Ishikawa (cell line): Measurements from ENCODE around the gene TBL1X.

Experiments
- CEBPB ChIP-seq: IDR thresholded peaks from 2 replicates; pipeline ENCODE4 v1.6.1; 2012
- CREB1 ChIP-seq: IDR thresholded peaks from 2 replicates; pipeline ENCODE4 v1.6.1; 2012; ENCODE audit warnings: low read depth
- EGR1 ChIP-seq: IDR thresholded peaks from 2 replicates; pipeline ENCODE4 v1.6.1; 2012
- EP300 ChIP-seq: IDR thresholded peaks from 2 replicates; pipeline ENCODE4 v1.6.1; 2012; ENCODE audit warnings: borderline replicate concordance
- FOXM1 ChIP-seq: IDR thresholded peaks from 2 replicates; pipeline ENCODE4 v1.6.1; 2012; ENCODE audit warnings: low read depth, borderline replicate concordance
- NFIC ChIP-seq: IDR thresholded peaks from 2 replicates; pipeline ENCODE4 v1.6.1; 2012
- RAD21 ChIP-seq: IDR thresholded peaks from 2 replicates; pipeline ENCODE4 v1.6.1; 2012; ENCODE audit warnings: low read depth
- TAF1 ChIP-seq: IDR thresholded peaks from 2 replicates; pipeline ENCODE4 v1.6.1; 2012; ENCODE audit warnings: low read depth, mild to moderate bottlenecking
- TCF12 ChIP-seq: IDR thresholded peaks from 2 replicates; pipeline ENCODE4 v1.6.1; 2012; ENCODE audit warnings: low read depth
- TEAD4 ChIP-seq: IDR thresholded peaks from 2 replicates; pipeline ENCODE4 v1.6.1; 2012
- YY1 ChIP-seq: IDR thresholded peaks from 2 replicates; pipeline ENCODE4 v1.6.1; 2012; ENCODE audit warnings: low read depth
- ZBTB7A ChIP-seq: IDR thresholded peaks from 2 replicates; pipeline ENCODE4 v1.6.1; 2012; ENCODE audit warnings: low read depth
- TF ChIP-seq, protein P1 (sequence below): IDR thresholded peaks from 2 replicates; pipeline ENCODE4 v1.6.1; 2012; ENCODE audit warnings: low read depth, mild to moderate bottlenecking
- TF ChIP-seq, protein P2 (sequence below): IDR thresholded peaks from 2 replicates; pipeline ENCODE4 v1.6.1; 2012
- TF ChIP-seq, protein P3 (sequence below): IDR thresholded peaks from 2 replicates; pipeline ENCODE4 v1.6.1; 2012

The TBL1X gene

DNA sequence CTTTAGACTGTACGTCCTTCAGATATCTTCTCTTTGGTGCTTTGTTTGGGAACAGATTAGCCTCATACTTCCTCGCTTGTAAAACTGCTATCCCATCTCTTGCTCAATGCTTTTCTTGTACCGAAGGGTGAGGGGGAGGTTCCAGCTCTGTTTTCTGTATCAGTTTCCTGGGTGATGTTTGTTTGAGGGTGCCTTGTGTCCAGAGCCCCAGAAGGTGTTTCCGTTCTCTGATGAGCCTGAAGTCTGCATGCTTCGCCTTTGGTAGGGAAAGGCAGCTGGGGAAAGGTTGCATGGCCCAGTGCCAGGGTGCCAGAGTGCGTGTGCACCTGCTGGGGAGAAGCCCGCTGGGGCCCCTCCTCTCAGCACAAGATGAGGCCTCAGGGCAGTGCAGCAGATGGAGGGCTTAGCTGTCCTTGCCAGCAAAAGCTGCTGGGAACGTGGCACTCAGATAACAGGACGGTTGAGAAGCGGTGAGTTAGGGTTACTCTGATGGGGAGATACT, 73.7 kb downstream of the TBL1X start:
- TF ChIP-seq YY1 (no peak), TAF1 (no peak), NFIC (no peak), CREB1 (no peak), EGR1 (no peak), RAD21 (no peak), CEBPB (no peak), FOXM1 (no peak), TCF12 (no peak)
- TF ChIP-seq, protein P1, sequence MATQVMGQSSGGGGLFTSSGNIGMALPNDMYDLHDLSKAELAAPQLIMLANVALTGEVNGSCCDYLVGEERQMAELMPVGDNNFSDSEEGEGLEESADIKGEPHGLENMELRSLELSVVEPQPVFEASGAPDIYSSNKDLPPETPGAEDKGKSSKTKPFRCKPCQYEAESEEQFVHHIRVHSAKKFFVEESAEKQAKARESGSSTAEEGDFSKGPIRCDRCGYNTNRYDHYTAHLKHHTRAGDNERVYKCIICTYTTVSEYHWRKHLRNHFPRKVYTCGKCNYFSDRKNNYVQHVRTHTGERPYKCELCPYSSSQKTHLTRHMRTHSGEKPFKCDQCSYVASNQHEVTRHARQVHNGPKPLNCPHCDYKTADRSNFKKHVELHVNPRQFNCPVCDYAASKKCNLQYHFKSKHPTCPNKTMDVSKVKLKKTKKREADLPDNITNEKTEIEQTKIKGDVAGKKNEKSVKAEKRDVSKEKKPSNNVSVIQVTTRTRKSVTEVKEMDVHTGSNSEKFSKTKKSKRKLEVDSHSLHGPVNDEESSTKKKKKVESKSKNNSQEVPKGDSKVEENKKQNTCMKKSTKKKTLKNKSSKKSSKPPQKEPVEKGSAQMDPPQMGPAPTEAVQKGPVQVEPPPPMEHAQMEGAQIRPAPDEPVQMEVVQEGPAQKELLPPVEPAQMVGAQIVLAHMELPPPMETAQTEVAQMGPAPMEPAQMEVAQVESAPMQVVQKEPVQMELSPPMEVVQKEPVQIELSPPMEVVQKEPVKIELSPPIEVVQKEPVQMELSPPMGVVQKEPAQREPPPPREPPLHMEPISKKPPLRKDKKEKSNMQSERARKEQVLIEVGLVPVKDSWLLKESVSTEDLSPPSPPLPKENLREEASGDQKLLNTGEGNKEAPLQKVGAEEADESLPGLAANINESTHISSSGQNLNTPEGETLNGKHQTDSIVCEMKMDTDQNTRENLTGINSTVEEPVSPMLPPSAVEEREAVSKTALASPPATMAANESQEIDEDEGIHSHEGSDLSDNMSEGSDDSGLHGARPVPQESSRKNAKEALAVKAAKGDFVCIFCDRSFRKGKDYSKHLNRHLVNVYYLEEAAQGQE: no peak
- TF ChIP-seq, protein P2, sequence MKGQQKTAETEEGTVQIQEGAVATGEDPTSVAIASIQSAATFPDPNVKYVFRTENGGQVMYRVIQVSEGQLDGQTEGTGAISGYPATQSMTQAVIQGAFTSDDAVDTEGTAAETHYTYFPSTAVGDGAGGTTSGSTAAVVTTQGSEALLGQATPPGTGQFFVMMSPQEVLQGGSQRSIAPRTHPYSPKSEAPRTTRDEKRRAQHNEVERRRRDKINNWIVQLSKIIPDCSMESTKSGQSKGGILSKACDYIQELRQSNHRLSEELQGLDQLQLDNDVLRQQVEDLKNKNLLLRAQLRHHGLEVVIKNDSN: no peak
- TF ChIP-seq, protein P3, sequence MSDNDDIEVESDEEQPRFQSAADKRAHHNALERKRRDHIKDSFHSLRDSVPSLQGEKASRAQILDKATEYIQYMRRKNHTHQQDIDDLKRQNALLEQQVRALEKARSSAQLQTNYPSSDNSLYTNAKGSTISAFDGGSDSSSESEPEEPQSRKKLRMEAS: no peak

DNA sequence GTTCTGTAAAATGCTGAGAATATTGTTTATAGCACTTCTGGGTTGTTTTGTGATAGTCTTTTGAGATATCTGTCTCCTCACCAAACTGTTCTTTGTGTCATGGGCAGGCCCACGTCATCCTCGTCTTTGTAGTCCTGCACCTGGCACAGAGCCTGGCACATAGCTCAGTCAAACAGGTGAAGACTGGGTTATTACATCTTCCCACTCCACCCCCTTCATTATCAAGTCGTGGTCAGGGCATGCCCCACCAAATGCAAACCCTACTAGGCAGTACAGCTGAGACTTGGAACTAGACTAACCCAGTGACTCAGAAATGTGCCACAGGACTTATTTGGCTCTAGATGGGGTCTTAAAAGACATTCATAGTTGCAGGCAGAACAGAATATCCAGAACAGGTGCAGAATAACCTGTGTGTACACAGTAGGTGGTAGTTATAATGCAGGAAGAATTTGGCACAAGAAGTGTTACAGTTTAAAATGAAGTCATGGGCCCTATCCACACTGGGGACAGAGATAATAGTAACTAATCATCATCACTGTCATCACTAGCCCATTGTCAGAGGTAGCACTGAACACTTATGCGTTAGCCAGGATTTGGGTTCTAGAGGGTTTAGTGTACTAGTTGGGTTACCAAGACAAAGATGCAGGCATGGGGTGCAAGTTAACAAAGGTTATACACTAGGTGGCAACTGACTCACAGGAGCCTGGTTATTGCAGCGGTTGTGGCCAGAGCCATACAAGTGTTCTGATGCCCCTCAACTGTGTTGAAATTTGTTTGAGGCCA, 74.9 kb downstream of the TBL1X start:
- TF ChIP-seq EGR1: no peak
- TF ChIP-seq EP300: no peak
- no peak for TF ChIP-seq TEAD4
- TF ChIP-seq, protein P2: no peak
- no peak for TF ChIP-seq YY1
- TF ChIP-seq ZBTB7A: no peak
- TF ChIP-seq, protein P1: no peak
- no peak for TF ChIP-seq NFIC
- no peak for TF ChIP-seq CREB1
- TF ChIP-seq TCF12: no peak
- no peak for TF ChIP-seq FOXM1
- no peak for TF ChIP-seq CEBPB
- no peak for TF ChIP-seq TAF1
- no peak for TF ChIP-seq RAD21
- TF ChIP-seq, protein P3: no peak

DNA sequence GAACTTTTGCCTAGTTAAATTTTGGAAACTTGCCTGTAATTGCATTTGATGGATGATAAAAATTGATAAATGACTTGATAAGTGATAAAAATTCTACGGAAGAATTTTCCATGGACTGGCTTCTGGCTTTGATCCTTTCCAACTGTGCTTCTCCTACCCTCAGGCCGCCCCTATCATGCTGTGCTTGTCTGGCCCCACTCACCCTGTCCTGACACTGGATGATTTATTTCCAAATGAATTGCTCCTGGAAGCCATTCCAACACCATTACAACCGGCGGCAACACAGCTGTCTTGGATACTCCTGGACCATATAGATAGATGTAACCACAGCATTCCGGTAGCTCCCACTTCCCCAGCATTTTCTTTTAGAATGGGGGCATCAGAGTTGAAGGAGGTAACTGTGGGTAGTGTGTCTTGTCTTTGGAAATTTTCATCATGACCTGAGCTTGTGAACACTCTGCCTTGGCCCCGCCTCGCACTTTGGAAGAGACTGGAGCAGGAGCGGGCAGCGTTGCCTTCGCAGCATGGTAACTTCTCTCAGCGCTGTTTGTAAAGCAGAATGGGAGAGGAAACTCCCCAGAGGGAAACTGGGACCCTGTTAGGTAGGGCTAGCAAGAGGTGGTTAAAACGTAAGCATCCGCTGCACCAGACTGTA, 77.4 kb downstream of the TBL1X start:
- TF ChIP-seq, protein P3: no peak
- no peak for TF ChIP-seq CEBPB
- TF ChIP-seq NFIC: no peak
- no peak for TF ChIP-seq EGR1
- TF ChIP-seq RAD21: no peak
- TF ChIP-seq TEAD4: no peak

DNA sequence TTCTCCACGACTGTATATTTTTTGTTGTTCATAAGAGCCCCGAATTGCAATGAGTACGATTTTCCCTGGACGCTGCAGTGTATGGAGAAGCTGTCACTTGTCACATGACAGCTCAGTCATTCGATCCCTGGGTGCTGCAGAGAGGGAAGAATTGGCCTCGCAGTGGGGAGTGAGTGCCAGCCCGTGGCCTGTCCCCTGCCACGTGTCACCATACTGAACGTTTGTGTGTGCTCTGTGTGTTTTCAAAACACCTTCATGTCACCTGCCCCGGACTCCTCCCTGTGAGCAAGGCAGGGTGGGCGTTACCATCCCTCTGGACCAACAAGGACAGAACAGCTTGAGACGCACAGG, 77.9 kb downstream of the TBL1X start:
- TF ChIP-seq FOXM1 (no peak), TEAD4 (no peak), TCF12 (no peak), EP300 (no peak), RAD21 (no peak), ZBTB7A (no peak), TAF1 (no peak), EGR1 (no peak), CREB1 (no peak), NFIC (no peak), CEBPB (no peak), YY1 (no peak)
- TF ChIP-seq, protein P2: no peak
- TF ChIP-seq, protein P1: no peak
- TF ChIP-seq, protein P3: no peak
